ENCODE measurements around the gene SLC25A47. TPM values are rescaled to one million over a fixed set of nuclear protein-coding genes. Genes with fewer than 3 reads are reported as not detected.
A peak's percentile ranks its signal among the peaks of the same experiment; 100 is the strongest.
"Not testable (repeated sequence)": the region's sequence is repeated elsewhere in the genome, so short reads cannot be mapped to it uniquely, and the experiment has no call there.

SLC25A47 gene
- total RNA-seq, 1 experiment from 2014 or later, result not detected

- DNase-seq (ENCODE audit: low read depth), result peak; percentile 72
These were observed 17.6 kb upstream of the SLC25A47 start for GRCh38 chr14:100305324-100306100.

- DNase-seq (ENCODE audit: low read depth), result peak; percentile 97
These were observed 16.8 kb upstream of the SLC25A47 start, which contains the start of gene SLC25A29 for GRCh38 chr14:100306101-100306997. Gene SLC25A29 (minus strand): TSS chr14:100306444. CDS start chr14:100306232, 212 bp downstream.

DNA sequence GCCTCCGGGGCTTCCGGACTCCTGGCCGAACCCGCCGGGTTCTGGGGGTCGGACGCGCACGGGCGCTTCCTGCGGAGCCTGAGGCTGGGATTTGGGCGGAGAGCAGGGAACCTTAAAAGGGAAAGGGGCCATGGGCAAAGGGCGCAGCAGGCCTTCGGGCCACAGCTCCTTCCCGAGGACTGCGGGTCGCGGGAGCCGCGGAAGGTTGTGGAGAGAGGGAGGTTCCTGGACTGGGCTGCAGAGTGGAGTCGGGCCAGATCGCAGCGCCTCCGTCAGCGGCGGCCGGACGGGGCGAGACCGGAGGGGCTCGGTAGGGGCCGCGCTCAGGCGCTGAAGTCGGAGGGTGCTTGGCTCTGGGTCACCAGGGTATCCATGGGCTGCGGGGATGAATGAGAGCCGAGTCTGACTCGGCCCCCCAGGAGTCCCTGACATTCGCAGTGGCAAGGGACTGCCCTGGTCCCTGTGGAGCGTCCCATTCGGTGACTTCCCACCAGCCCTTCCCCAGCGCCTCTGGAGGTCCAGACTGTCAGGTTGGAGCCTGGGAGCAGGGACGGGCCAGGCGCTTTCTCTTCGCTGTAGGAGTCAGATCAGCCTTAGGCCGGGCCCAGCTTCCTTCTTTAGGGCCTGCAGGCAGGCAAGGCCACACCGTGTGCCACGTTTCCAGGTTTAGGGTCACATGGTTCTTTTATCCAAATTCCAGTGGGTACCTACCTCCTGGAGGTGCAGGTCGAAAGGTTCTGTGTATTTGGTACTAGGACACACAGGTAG lies 16.0 kb upstream of the SLC25A47 start:
- DNase-seq (ENCODE audit: low read depth), result peak; percentile 43

- DNase-seq (ENCODE audit: low read depth), result no peak
These were observed 15.2 kb upstream of the SLC25A47 start for GRCh38 chr14:100307766-100308426.

DNA sequence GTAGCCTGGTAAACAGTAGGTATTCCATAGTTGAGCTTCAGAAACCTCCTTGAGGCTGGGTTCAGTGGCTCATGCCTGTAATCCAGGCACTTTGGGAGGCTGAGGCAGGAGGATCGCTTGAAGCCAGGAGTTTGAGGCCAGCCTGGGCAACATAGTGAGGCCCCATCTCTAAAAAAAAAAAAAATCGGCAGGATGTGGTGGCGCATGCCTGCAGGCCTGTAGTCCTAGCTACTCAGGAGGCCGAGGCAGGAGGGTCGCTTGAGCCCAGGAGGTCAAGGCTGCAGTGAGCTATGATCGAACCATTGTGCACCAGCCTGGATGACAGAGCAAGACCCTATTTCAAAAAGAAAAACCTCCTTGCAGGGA lies 14.7 kb upstream of the SLC25A47 start:
- DNase-seq (ENCODE audit: low read depth), result not testable (repeated sequence)

DNA sequence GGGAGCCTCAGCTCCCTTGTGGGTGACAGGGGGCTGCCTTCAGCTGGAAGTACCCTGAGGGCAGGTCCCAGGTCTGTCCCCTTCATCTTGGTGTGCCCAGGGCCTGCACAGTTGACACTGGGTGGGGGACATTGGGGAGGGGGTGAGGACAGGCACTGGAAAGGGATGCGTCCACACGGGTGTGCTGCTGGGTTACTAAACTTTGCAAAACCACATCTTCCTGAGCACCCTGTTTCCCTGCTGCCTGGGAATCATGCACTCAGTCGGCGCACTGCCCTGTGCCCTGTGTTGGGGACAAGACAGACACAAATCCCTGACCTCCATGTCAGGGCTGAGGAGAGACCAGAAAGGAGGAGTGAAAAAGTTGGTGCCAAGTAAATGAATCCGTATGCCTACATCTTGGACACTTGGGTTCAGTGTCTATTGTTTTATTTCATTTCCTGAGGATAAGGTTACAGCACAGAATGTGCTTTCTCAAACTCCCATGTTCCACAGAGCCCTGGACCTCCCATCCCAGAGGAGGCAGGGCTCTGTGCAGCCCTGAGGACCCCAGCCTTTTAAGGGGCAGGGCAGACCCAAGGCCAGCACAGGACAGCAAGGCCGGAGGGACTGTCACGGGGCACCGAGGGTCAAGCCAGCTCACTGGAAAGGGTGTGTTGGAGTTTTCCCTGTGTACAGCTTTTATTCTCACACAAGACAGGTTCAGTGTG lies 14.0 kb upstream of the SLC25A47 start:
- no peak for DNase-seq (ENCODE audit: low read depth)

- not testable (repeated sequence) for DNase-seq (ENCODE audit: low read depth)
These were observed 10.8 kb upstream of the SLC25A47 start for GRCh38 chr14:100312110-100312876.

- DNase-seq (ENCODE audit: low read depth), result no peak
These were observed 10.2 kb upstream of the SLC25A47 start for GRCh38 chr14:100312877-100313400.

DNA sequence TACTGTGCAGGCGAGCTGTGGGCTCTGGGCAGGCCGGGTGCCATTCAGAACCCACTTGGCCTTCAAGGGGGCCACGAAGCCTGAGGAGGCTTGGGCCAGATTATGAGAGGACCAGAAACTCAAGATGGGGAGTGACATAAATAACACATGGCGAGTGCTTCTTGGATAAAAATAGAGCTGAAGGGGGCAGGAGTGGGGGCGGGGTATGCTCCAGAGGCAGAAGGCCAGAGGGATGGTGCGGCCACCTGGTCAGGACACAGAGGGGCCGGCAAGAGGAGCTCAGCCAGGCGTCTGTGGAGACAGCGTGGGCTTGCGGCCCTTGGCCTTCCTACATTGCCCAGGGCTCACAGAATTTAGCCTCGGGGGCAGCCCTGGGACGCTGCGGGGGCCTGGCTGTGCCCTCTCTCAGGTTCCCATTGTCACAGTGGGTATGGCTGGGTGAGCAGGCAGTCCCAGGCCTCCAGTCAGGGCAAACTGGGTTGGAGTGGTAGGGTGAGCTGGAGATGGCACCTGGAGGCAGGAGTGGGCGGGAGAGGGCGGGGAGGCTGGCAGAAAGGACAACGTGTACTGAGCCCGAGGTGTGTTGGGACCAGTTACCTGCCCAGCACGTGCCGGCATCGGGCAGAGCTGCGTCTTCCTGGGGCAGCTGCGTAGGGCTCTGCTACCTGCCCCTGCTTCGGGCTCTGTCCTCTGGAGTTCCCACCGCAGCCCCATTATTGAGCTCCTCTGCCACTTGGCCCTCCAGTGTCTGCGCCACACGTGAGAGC lies 9.5 kb upstream of the SLC25A47 start:
- DNase-seq (ENCODE audit: low read depth), result no peak

GRCh38 chr14:100314724-100315123 lies 8.4 kb upstream of the SLC25A47 start:
- no peak for DNase-seq (ENCODE audit: low read depth)

DNA sequence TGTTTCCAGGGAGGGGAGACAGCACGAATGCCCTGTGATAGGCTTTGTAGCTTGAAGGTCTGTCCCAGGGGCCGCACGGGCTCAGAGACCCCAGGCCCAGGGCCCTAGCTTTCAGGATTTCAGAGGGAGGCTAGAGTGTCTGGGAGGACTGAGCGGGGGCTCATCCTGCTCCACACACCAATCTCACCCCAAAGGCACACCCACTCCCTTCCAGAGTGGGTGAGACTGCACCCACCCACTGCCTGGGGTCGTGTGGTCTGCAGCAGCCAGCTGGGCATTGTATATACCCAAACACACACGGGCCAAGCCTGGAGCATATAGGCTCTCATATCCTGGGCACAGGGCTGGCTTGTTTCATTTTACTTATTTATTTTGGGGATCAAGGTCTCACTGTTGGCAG lies 5.8 kb upstream of the SLC25A47 start:
- DNase-seq (ENCODE audit: low read depth), result no peak

DNA sequence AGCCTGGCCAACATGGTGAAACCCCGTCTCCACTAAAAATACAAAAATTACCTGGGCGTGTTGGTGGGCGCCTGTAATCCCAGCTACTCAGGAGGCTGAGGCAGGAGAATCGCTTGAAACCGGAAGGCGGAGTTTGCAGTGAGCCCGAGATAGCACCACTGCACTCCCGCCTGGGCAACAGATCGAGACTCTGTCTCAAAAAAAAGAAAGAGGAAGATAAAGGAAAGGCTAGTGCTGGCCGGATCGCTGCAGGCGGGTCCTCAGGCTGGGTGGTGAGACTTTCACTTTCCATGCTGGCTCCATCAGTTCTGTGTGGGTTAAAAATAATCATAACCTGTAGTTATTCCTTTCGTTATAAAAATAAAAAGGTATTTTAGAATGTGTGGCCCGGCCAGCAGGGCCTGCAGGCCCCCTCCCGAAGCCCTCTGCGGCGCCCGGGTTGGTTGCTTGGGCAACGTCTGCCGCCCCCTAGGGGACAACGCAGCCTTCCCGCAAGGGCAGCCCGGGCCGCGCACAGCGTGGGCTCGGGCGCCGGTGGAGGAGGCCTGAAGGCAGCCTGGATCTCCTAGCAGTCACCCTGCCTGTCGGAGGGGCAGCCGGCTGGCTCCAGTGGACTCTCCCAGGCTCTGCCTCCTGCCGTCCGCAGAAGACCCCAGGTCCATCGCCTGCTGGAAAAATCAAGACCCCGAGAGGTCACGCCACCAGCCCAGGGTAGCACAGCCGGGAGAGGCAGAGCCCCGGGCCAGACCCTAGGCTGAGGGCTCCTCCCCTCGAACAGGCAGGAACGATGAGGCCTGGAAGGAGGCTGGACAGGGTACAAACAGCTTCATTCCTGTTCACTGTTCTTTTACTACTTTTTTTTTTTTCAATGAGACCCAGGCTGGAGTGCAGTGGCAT lies 5.0 kb upstream of the SLC25A47 start:
- peak; percentile 64 for DNase-seq (ENCODE audit: low read depth)

GRCh38 chr14:100320157-100320856 lies 2.8 kb upstream of the SLC25A47 start:
- DNase-seq (ENCODE audit: low read depth), result no peak

DNA sequence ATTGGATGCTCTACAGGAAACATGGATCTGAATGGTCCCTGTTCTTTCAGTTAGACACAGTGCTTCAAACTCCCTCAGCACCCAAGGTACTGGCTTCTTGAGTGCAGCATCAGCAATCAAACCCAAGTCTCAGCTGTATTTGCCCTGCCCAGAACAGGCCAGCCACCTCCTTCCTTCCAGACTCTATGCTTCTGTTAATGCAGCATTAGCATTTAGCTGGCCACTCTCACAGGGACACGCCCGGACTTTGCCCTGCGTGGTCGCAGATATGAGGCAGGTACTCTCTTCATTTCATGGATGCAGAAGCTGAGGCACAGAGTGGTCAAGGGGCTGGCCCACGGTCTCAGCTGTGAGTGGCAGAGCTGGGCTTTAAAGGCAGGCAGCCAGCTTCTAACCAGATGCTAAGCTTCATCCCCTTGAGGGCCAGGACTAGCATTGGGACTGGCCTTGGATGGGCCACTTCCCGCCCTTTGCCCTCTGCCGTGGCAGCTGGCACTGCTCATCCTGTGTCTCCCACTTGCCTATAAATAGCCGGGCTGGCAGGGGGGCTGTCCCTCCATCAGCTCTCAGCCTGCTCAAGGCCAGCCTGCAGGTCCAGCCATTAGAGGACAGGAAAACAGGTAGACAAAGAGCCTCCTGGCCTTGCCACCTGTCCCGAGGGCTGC lies 1.5 kb upstream of the SLC25A47 start:
- DNase-seq (ENCODE audit: low read depth), result no peak

GRCh38 chr14:100322138-100322957 lies 791 bp upstream of the SLC25A47 start:
- DNase-seq (ENCODE audit: low read depth), result no peak

GRCh38 chr14:100323942-100324307 lies 786 bp downstream of the SLC25A47 start:
- no peak for DNase-seq (ENCODE audit: low read depth)
